Activated T-helper 2 cell treated with anti-CD3 and anti-CD28 coated beads, Interferon-gamma antibody, Interleukin-2, Interleukin-4, amounts not matched to agents 10 μg/mL and 5 μg/mL and 100 μg/mL, durations not matched to agents 14 hours and 24 hours and 36 hours (primary cell): ENCODE results near the gene TFAP2E. TPM values are rescaled to one million over a fixed set of nuclear protein-coding genes. Genes with fewer than 3 reads are reported as not detected.

Experiments used
- DNase-seq: peaks from one replicate; pipeline ENCODE4 v3.0.0; 2021; ENCODE audit warnings: low spot score
- H3K27ac Mint-ChIP-seq: one replicate; pipeline ENCODE4 v1.8.0; 2021; ENCODE audit warnings: mixed read lengths
- H3K27me3 Mint-ChIP-seq: one replicate; pipeline ENCODE4 v1.8.0; 2021; ENCODE audit warnings: low read depth, mixed read lengths
- H3K36me3 Mint-ChIP-seq: one replicate; pipeline ENCODE4 v1.8.0; 2021; ENCODE audit warnings: low read depth, mixed read lengths
- H3K4me1 Mint-ChIP-seq: one replicate; pipeline ENCODE4 v1.8.0; 2021; ENCODE audit warnings: low read depth, mixed read lengths
- H3K4me3 Mint-ChIP-seq: one replicate; pipeline ENCODE4 v1.8.0; 2021; ENCODE audit warnings: low read depth, mild to moderate bottlenecking, moderate library complexity, mixed read lengths
- H3K9me3 Mint-ChIP-seq: one replicate; pipeline ENCODE4 v1.8.0; 2021; ENCODE audit warnings: mixed read lengths
- intact Hi-C: fragments of 100-400 bp; cut with micrococcal nuclease; formaldehyde crosslinking; loops from one replicate; pipeline ENCODE4 v1.15.1; 2023
- total RNA-seq: library from RNA; stranded (reverse); gene quantifications from 2 replicates; pipeline ENCODE4 v1.2.3, GENCODE V29; 2022

TFAP2E gene
- total RNA-seq, 1 donor from 2014 or later, result 0.50 TPM

- H3K4me3 Mint-ChIP-seq, result no peak overlapping the region
These were observed 26.3 kb downstream of the TFAP2E start for GRCh38 chr1:35599411-35599810.

GRCh38 chr1:35600593-35600992, 27.5 kb downstream of the TFAP2E start:
- H3K9me3 Mint-ChIP-seq, result no peaks in the 10 kb centered on the region
- H3K4me1 Mint-ChIP-seq, result no peaks in the 10 kb centered on the region
- H3K4me3 Mint-ChIP-seq, result no peak overlapping the region
- no peaks in the 10 kb centered on the region for H3K27me3 Mint-ChIP-seq
- intact Hi-C loops, result no loop called here
- no peak overlapping the region for H3K27ac Mint-ChIP-seq
- no peak for DNase-seq
- peaks cover 52% of the 10 kb centered on the region for H3K36me3 Mint-ChIP-seq

More at GRCh38 chr1:35599411-35599810, 26.3 kb downstream of the TFAP2E start:
- H3K27me3 Mint-ChIP-seq, result no peaks in the 10 kb centered on the region
- H3K36me3 Mint-ChIP-seq, result peaks cover 43% of the 10 kb centered on the region
- intact Hi-C loops, result no loop called here
- no peaks in the 10 kb centered on the region for H3K9me3 Mint-ChIP-seq
- no peak overlapping the region for H3K27ac Mint-ChIP-seq
- H3K4me1 Mint-ChIP-seq, result no peaks in the 10 kb centered on the region
- DNase-seq, result no peak

GRCh38 chr1:35603468-35603867, 30.4 kb downstream of the TFAP2E start:
- DNase-seq, result no peak
- no peaks in the 10 kb centered on the region for H3K27me3 Mint-ChIP-seq
- peaks cover 68% of the 10 kb centered on the region for H3K36me3 Mint-ChIP-seq
- H3K27ac Mint-ChIP-seq, result no peak overlapping the region
- H3K9me3 Mint-ChIP-seq, result no peaks in the 10 kb centered on the region
- H3K4me3 Mint-ChIP-seq, result no peak overlapping the region
- peaks cover 2% of the 10 kb centered on the region for H3K4me1 Mint-ChIP-seq
- intact Hi-C loops, result no loop called here

DNA sequence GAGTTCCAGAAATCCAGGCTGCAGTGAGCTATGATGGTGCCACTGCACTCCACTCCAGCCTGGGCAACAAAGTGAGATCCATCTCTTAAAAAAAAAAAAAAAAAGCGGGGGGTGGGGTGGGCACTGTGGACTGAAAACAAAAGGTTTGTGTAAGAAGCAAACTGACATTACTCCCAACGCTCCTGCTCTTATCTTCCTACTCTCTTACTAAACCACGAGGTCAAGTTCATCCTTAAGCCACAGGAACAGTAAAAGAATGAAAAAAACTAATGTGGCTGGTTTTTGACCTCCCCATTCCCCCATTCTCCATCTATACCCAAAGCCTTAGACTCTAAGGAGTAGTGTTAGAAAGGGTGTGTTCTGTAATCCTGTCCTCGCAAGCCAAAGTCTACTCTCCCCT, 30.8 kb downstream of the TFAP2E start:
- Mint-ChIP-seq H3K4me1 (peaks cover 2% of the 10 kb centered on the region), H3K36me3 (peaks cover 73% of the 10 kb centered on the region), H3K4me3 (no peak overlapping the region), H3K27ac (peak overlapping the region; percentile 1), H3K9me3 (no peaks in the 10 kb centered on the region), H3K27me3 (no peaks in the 10 kb centered on the region)
- intact Hi-C loops, result no loop called here
- DNase-seq, result no peak

DNA sequence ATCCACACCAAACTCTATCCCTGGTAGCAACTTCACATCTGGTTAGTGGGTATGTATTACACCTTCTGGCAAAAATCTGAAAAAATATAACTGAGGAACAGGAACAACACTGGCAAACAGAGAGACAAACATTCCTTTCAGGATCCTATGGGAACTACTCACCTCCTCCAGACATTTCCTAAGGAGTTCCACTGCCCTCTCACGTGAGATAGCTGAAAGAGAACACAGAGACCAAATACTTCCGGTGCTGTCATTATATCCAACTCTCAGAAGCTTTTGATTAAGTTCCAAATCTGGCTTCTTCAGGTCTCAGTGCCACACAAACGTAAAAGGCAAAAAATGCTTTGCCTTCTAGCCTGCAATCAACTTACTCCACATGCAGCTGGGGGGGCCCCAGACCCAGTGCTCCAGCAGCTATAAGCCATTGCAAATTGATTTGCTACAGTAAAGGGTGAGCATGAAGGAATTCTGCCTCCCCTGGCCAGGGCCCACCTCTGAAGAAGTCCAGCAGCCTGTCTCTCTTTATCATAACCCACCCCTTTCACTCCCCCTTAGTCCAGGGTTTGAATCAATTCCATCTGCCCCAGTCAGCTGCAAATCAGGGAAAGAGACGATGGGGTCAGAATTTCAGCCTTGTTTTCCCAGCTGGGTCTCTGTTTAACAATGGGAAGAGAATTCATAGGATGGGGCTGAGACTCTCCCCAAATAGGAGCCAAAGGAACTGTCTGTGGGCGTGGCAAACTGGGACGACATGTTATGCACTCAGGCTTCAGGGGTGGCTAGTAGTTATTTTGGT, 32.2 kb downstream of the TFAP2E start:
- no peak overlapping the region for H3K4me3 Mint-ChIP-seq
- no peaks in the 10 kb centered on the region for H3K27me3 Mint-ChIP-seq
- peaks cover 2% of the 10 kb centered on the region for H3K4me1 Mint-ChIP-seq
- no peaks in the 10 kb centered on the region for H3K9me3 Mint-ChIP-seq
- H3K27ac Mint-ChIP-seq, result no peak overlapping the region
- H3K36me3 Mint-ChIP-seq, result peaks cover 72% of the 10 kb centered on the region
- intact Hi-C loops, result no loop called here
- DNase-seq, result no peak

- no peak overlapping the region for H3K4me3 Mint-ChIP-seq
- H3K27me3 Mint-ChIP-seq, result no peaks in the 10 kb centered on the region
- peaks cover 70% of the 10 kb centered on the region for H3K36me3 Mint-ChIP-seq
- H3K9me3 Mint-ChIP-seq, result no peaks in the 10 kb centered on the region
- no peak for DNase-seq
- peaks cover 2% of the 10 kb centered on the region for H3K4me1 Mint-ChIP-seq
- intact Hi-C loops, result no loop called here
- no peak overlapping the region for H3K27ac Mint-ChIP-seq
These were observed 32.7 kb downstream of the TFAP2E start for GRCh38 chr1:35605867-35606182.

DNA sequence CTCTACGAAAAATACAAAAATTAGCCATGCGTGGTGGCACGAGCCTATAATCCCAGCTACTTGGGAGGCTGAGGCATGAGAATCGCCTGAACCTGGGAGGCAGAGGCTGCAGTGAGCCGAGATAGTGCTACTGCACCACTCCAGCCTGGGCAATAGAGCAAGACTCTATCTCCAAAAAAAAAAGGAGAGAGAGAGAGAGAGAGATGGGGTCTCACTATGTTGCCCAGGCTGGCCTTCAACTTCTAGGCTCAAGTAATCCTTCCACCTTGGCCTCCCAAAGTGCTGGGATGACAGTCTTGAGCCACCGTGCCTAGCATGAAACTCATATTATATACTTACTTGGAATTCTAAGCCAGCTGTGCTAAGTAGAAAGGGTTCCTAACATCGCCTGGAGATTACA, 38.5 kb downstream of the TFAP2E start:
- Mint-ChIP-seq H3K4me1 (peaks cover 7% of the 10 kb centered on the region), H3K4me3 (no peak overlapping the region), H3K9me3 (no peaks in the 10 kb centered on the region), H3K36me3 (peaks cover 52% of the 10 kb centered on the region), H3K27me3 (no peaks in the 10 kb centered on the region), H3K27ac (no peak overlapping the region)
- no peak for DNase-seq
- intact Hi-C loops, result no loop called here

GRCh38 chr1:35615440-35615839, 42.3 kb downstream of the TFAP2E start:
- Mint-ChIP-seq H3K36me3 (peaks cover 51% of the 10 kb centered on the region), H3K27ac (no peak overlapping the region), H3K4me1 (peaks cover 5% of the 10 kb centered on the region)

GRCh38 chr1:35619237-35620121, 46.4 kb downstream of the TFAP2E start:
- no peak for DNase-seq
- intact Hi-C loops, result no loop called here
- Mint-ChIP-seq H3K9me3 (no peaks in the 10 kb centered on the region), H3K4me3 (no peak overlapping the region), H3K27me3 (no peaks in the 10 kb centered on the region), H3K27ac (peak overlapping the region; percentile 14), H3K4me1 (peaks cover 3% of the 10 kb centered on the region), H3K36me3 (peaks cover 56% of the 10 kb centered on the region)

More at GRCh38 chr1:35615440-35615839, 42.3 kb downstream of the TFAP2E start:
- Mint-ChIP-seq H3K9me3 (no peaks in the 10 kb centered on the region), H3K27me3 (no peaks in the 10 kb centered on the region), H3K4me3 (no peak overlapping the region)
- intact Hi-C loops, result no loop called here
- no peak for DNase-seq

- H3K27ac Mint-ChIP-seq, result no peak overlapping the region
- DNase-seq, result no peak
- H3K4me3 Mint-ChIP-seq, result no peak overlapping the region
- no peaks in the 10 kb centered on the region for H3K27me3 Mint-ChIP-seq
- intact Hi-C loops, result no loop called here
- H3K9me3 Mint-ChIP-seq, result no peaks in the 10 kb centered on the region
- no peaks in the 10 kb centered on the region for H3K4me1 Mint-ChIP-seq
- H3K36me3 Mint-ChIP-seq, result peaks cover 52% of the 10 kb centered on the region
These were observed 49.5 kb downstream of the TFAP2E start for GRCh38 chr1:35622510-35623178.

GRCh38 chr1:35623832-35624231, 50.7 kb downstream of the TFAP2E start:
- Mint-ChIP-seq H3K4me1 (peaks cover under 1% of the 10 kb centered on the region), H3K27ac (no peak overlapping the region), H3K9me3 (no peaks in the 10 kb centered on the region), H3K27me3 (no peaks in the 10 kb centered on the region), H3K36me3 (peaks cover 53% of the 10 kb centered on the region), H3K4me3 (no peak overlapping the region)
- DNase-seq, result no peak
- intact Hi-C loops, result no loop called here

GRCh38 chr1:35629051-35629450, 55.9 kb downstream of the TFAP2E start:
- H3K27me3 Mint-ChIP-seq, result no peaks in the 10 kb centered on the region
- intact Hi-C loops, result no loop called here
- no peaks in the 10 kb centered on the region for H3K9me3 Mint-ChIP-seq
- no peak overlapping the region for H3K27ac Mint-ChIP-seq
- no peak overlapping the region for H3K4me3 Mint-ChIP-seq
- H3K4me1 Mint-ChIP-seq, result peaks cover 7% of the 10 kb centered on the region
- H3K36me3 Mint-ChIP-seq, result peaks cover 66% of the 10 kb centered on the region
- DNase-seq, result no peak

DNA sequence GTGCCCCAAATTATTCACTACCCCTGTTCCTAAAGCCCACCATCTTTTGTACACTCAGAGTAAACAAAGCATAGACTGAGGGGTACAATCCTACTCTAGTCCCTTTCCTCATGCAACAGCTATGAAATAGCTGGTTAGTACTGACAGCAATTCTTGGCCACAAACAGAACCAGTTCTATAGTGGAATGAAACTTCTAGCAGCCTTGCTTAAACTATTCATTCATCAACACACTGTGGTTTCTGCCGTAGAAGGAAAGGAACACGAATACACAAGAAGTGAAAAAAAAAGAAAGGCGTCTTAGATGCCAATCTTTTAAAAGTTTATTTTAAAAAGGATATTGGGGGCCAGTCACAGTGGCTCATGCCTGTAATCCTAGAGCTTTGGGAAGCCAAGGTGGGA, 58.3 kb downstream of the TFAP2E start:
- H3K4me3 Mint-ChIP-seq, result no peak overlapping the region
- intact Hi-C loops, result no loop called here
- no peaks in the 10 kb centered on the region for H3K27me3 Mint-ChIP-seq
- H3K9me3 Mint-ChIP-seq, result no peaks in the 10 kb centered on the region
- no peak for DNase-seq
- H3K27ac Mint-ChIP-seq, result no peak overlapping the region
- peaks cover 76% of the 10 kb centered on the region for H3K36me3 Mint-ChIP-seq
- peaks cover 8% of the 10 kb centered on the region for H3K4me1 Mint-ChIP-seq
